DOHH2 (cell line): ENCODE measurements around the gene SDCBP2.

ENCODE experiments used
- H3F3A ChIP-seq: fragments of 200-600 bp; sonication (generic), shearing (Covaris generic); 2 replicates; pipeline ENCODE4 v1.6.0; 2016; ENCODE audit warnings: antibody characterized with exemption, mild to moderate bottlenecking; ENCODE audit not compliant: control insufficient read depth, insufficient read depth
- H3K27ac ChIP-seq: fragments of 200-600 bp; sonication (generic); 2 replicates; pipeline ENCODE4 v1.5.1; 2014; ENCODE audit warnings: low read depth, mild to moderate bottlenecking, low read length, moderate library complexity
- H3K27me3 ChIP-seq: fragments of 200-600 bp; sonication (generic); 2 replicates; pipeline ENCODE4 v1.6.1; 2014; ENCODE audit warnings: mild to moderate bottlenecking, low read length, mixed read lengths; ENCODE audit not compliant: control insufficient read depth
- H3K36me3 ChIP-seq: fragments of 200-600 bp; sonication (generic); 2 replicates; pipeline ENCODE4 v1.6.1; 2014; ENCODE audit warnings: mild to moderate bottlenecking, low read length, moderate library complexity, mixed read lengths; ENCODE audit not compliant: control insufficient read depth
- H3K4me1 ChIP-seq: fragments of 200-600 bp; sonication (generic); 2 replicates; pipeline ENCODE4 v1.6.1; 2014; ENCODE audit warnings: mild to moderate bottlenecking, low read length, mixed read lengths; ENCODE audit not compliant: control insufficient read depth
- H3K4me2 ChIP-seq: fragments of 200-600 bp; sonication (generic); 2 replicates; pipeline ENCODE4 v1.6.0; 2014; ENCODE audit warnings: mild to moderate bottlenecking, low read length, moderate library complexity
- H3K4me3 ChIP-seq: fragments of 200-600 bp; sonication (generic); 2 replicates; pipeline ENCODE4 v1.5.1; 2014; ENCODE audit warnings: mild to moderate bottlenecking, low read length, mixed read lengths
- H3K79me2 ChIP-seq: fragments of 200-600 bp; sonication (generic); 2 replicates; pipeline ENCODE4 v1.6.1; 2014; ENCODE audit warnings: mild to moderate bottlenecking, low read length, mixed read lengths; ENCODE audit not compliant: control insufficient read depth
- H3K9me2 ChIP-seq: fragments of 200-600 bp; sonication (generic); replicated peaks from 2 replicates; pipeline ENCODE4 v1.6.1; 2014; ENCODE audit warnings: mild to moderate bottlenecking, low read length, mixed read lengths; ENCODE audit not compliant: control insufficient read depth
- H3K9me3 ChIP-seq: fragments of 200-600 bp; sonication (generic); 2 replicates; pipeline ENCODE4 v1.6.1; 2014; ENCODE audit warnings: antibody characterized with exemption, low read length, mixed read lengths; ENCODE audit not compliant: control insufficient read depth, insufficient read depth
- H4K20me1 ChIP-seq: fragments of 200-600 bp; sonication (generic); 2 replicates; pipeline ENCODE4 v1.6.0; 2014; ENCODE audit warnings: low read depth, mild to moderate bottlenecking, antibody characterized with exemption, low read length, moderate library complexity; ENCODE audit not compliant: control insufficient read depth, insufficient read depth
- CTCF ChIP-seq: fragments of 200-600 bp; sonication (generic); IDR thresholded peaks from one replicate; pipeline ENCODE4 v1.5.1; 2014; ENCODE audit warnings: antibody characterized with exemption, mild to moderate bottlenecking, low read depth, low read length; ENCODE audit not compliant: poor library complexity, severe bottlenecking
- EZH2phosphoT487 ChIP-seq: fragments of 200-600 bp; sonication (generic); IDR thresholded peaks from 2 replicates; pipeline ENCODE4 v1.6.1; 2017; ENCODE audit warnings: borderline replicate concordance, mild to moderate bottlenecking, antibody characterized with exemption, low read length, moderate library complexity, mixed read lengths

The SDCBP2 gene

GRCh38 chr20:1375515-1375914, 46.6 kb upstream of the SDCBP2 start:
- Histone ChIP-seq H3K4me3 (no peak overlapping the region), H3K36me3 (peaks cover 78% of the 10 kb centered on the region), H3K79me2 (peaks cover 74% of the 10 kb centered on the region), H3K27me3 (no peaks in the 10 kb centered on the region), H3K4me2 (no peak overlapping the region), H3K9me2 (no peaks in the 10 kb centered on the region), H3K27ac (no peak overlapping the region), H3K9me3 (no peaks in the 10 kb centered on the region), H3F3A (no peaks in the 10 kb centered on the region), H3K4me1 (peaks cover 38% of the 10 kb centered on the region), H4K20me1 (peaks cover 41% of the 10 kb centered on the region)
- no peak for TF ChIP-seq CTCF
- TF ChIP-seq EZH2phosphoT487: no peak

- Histone ChIP-seq H4K20me1 (peaks cover 35% of the 10 kb centered on the region), H3K79me2 (peaks cover 64% of the 10 kb centered on the region), H3K36me3 (peaks cover 84% of the 10 kb centered on the region), H3F3A (no peaks in the 10 kb centered on the region), H3K27me3 (no peaks in the 10 kb centered on the region), H3K4me2 (no peak overlapping the region), H3K4me1 (peaks cover 32% of the 10 kb centered on the region), H3K9me2 (no peaks in the 10 kb centered on the region), H3K9me3 (no peaks in the 10 kb centered on the region), H3K27ac (no peak overlapping the region), H3K4me3 (no peak overlapping the region)
- no peak for TF ChIP-seq CTCF
- TF ChIP-seq EZH2phosphoT487: no peak
These were observed 45.3 kb upstream of the SDCBP2 start for GRCh38 chr20:1374246-1374645.

GRCh38 chr20:1373614-1374013, 44.7 kb upstream of the SDCBP2 start:
- H3K4me1 ChIP-seq: peaks cover 26% of the 10 kb centered on the region
- no peaks in the 10 kb centered on the region for H3K9me3 ChIP-seq
- TF ChIP-seq CTCF (no peak), EZH2phosphoT487 (no peak)
- H3F3A ChIP-seq: no peaks in the 10 kb centered on the region
- no peaks in the 10 kb centered on the region for H3K27me3 ChIP-seq
- no peaks in the 10 kb centered on the region for H3K9me2 ChIP-seq
- H3K27ac ChIP-seq: no peak overlapping the region
- H4K20me1 ChIP-seq: peaks cover 33% of the 10 kb centered on the region
- peaks cover 58% of the 10 kb centered on the region for H3K79me2 ChIP-seq
- peaks cover 81% of the 10 kb centered on the region for H3K36me3 ChIP-seq
- no peak overlapping the region for H3K4me2 ChIP-seq
- H3K4me3 ChIP-seq: no peak overlapping the region

- Histone ChIP-seq H4K20me1 (peaks cover 31% of the 10 kb centered on the region), H3K79me2 (peaks cover 52% of the 10 kb centered on the region), H3K4me1 (peaks cover 20% of the 10 kb centered on the region), H3K9me2 (no peaks in the 10 kb centered on the region), H3K4me2 (no peak overlapping the region), H3K36me3 (peaks cover 79% of the 10 kb centered on the region), H3K27ac (no peak overlapping the region), H3K27me3 (no peaks in the 10 kb centered on the region), H3K4me3 (no peak overlapping the region), H3F3A (no peaks in the 10 kb centered on the region), H3K9me3 (no peaks in the 10 kb centered on the region)
- TF ChIP-seq CTCF: no peak
- TF ChIP-seq EZH2phosphoT487: no peak
These were observed 44.1 kb upstream of the SDCBP2 start for GRCh38 chr20:1373036-1373435.
